CD4-positive, alpha-beta memory T cell (primary cell): ENCODE results near the gene LDLRAD2. TPM values are rescaled to one million over a fixed set of nuclear protein-coding genes. Genes with fewer than 3 reads are reported as not detected.
A peak's percentile ranks its signal among the peaks of the same experiment; 100 is the strongest.

Source experiments
- CTCF ChIA-PET: fragments of 350-600 bp; sonication (Branson Sonifier 250); formaldehyde crosslinking; loops from one replicate; lab custom pipeline; 2021; ENCODE audit warnings: inconsistent platforms; ENCODE audit not compliant: partially characterized antibody; lab: Charles Lee
- POLR2A ChIA-PET: fragments of 350-600 bp; sonication (Branson Sonifier 250); formaldehyde crosslinking; loops from one replicate; lab custom pipeline; 2021; ENCODE audit not compliant: partially characterized antibody; lab: Charles Lee
- DNase-seq, 5 donors: peaks; one replicate each; pipeline versions ENCODE4 v3.0.0 to v3.0.0-alpha.2; 2020 to 2022; ENCODE audit warnings: mixed read lengths in 1 of 5
- H3K27ac ChIP-seq: one replicate; pipeline ENCODE4 v1.7.0; 2013; ENCODE audit warnings: low read depth, low read length
- H3K27me3 ChIP-seq: 2 replicates; pipeline ENCODE4 v1.7.0; 2013; ENCODE audit warnings: mild to moderate bottlenecking, low read length, moderate library complexity; ENCODE audit not compliant: insufficient read depth
- H3K36me3 ChIP-seq: 2 replicates; pipeline ENCODE4 v1.7.0; 2013; ENCODE audit warnings: mild to moderate bottlenecking, low read length, moderate library complexity; ENCODE audit not compliant: insufficient read depth
- H3K4me1 ChIP-seq: 2 replicates; pipeline ENCODE4 v1.7.0; 2013; ENCODE audit warnings: mild to moderate bottlenecking, low read length, moderate library complexity; ENCODE audit not compliant: insufficient read depth
- H3K4me3 ChIP-seq, 2 donors: one replicate each; pipeline ENCODE4 v1.7.0; 2013; ENCODE audit warnings: low read length in 2 of 2, mild to moderate bottlenecking in 1 of 2
- H3K9me3 ChIP-seq, 2 donors: one replicate each; pipeline ENCODE4 v1.7.0; 2013; ENCODE audit warnings: low read length in 2 of 2, control low read depth in 1 of 2; ENCODE audit not compliant: control insufficient read depth in 1 of 2
- H3K27ac Mint-ChIP-seq, 7 donors: one replicate each; pipeline ENCODE4 v1.8.0; 2020 to 2021; ENCODE audit warnings: mixed read lengths in 7 of 7, mild to moderate bottlenecking in 6 of 7, inconsistent platforms in 3 of 7, moderate library complexity in 3 of 7
- H3K27me3 Mint-ChIP-seq, 2 donors: one replicate each; pipeline ENCODE4 v1.8.0; 2020 to 2021; ENCODE audit warnings: mixed read lengths in 2 of 2
- H3K36me3 Mint-ChIP-seq, 2 donors: one replicate each; pipeline ENCODE4 v1.8.0; 2020 to 2021; ENCODE audit warnings: mixed read lengths in 2 of 2, inconsistent platforms in 1 of 2, mild to moderate bottlenecking in 1 of 2
- H3K4me1 Mint-ChIP-seq, 4 donors: one replicate each; pipeline ENCODE4 v1.8.0; 2020 to 2021; ENCODE audit warnings: mixed read lengths in 4 of 4, mild to moderate bottlenecking in 1 of 4
- H3K4me3 Mint-ChIP-seq, 8 donors: one replicate each; pipeline ENCODE4 v1.8.0; 2020 to 2021; ENCODE audit warnings: mixed read lengths in 8 of 8, mild to moderate bottlenecking in 7 of 8, moderate library complexity in 6 of 8, inconsistent platforms in 3 of 8
- H3K9me3 Mint-ChIP-seq, 8 donors: one replicate each; pipeline ENCODE4 v1.8.0; 2020 to 2021; ENCODE audit warnings: mixed read lengths in 8 of 8, mild to moderate bottlenecking in 5 of 8, inconsistent platforms in 3 of 8, moderate library complexity in 1 of 8
- intact Hi-C: fragments of 100-400 bp; cut with micrococcal nuclease; formaldehyde crosslinking; loops from one replicate; pipeline ENCODE4 v1.15.1; 2023
- polyA plus RNA-seq, 2 donors: library from polyadenylated mRNA; unstranded; fragments of 300-500 nt; fragmentation: Illumina TruSeq; gene quantifications; one replicate each; pipeline ENCODE4 v1.2.3, GENCODE V29; 2021
- total RNA-seq, 2 experiments: library from RNA; stranded (reverse); gene quantifications; one replicate each; pipeline ENCODE4 v1.2.3, GENCODE V29; 2021

LDLRAD2 gene
- total and polyA plus RNA-seq, 4 experiments from 2014 or later = not detected

DNA sequence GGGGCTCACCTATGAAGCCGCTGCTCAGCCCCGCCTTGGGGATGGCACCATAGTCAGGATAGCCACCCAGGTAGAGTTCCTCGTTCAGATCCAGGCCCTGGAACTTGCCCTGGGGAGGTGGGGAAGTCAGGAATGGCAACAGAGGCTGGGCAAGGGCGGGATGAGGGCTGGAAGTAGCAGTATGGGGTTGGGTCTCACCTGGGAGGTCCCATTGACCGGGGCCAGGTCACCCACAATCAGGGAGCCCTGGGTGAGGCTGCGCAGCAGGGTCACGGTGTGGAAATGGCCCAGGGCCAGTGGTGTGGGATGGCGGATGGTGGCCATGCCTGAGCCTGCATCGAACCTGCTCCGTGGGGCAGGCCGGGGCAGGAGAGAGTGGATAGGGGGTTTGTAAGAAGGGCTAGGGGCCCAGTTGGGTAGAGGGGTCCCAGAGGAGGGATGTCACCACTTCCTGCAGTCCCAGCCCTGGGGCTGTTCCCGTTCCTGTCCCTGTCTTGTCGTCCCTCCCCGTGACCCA lies 19.4 kb downstream of the LDLRAD2 start:
- intact Hi-C loops = no loop called here
- H3K27ac Mint-ChIP-seq = no peak overlapping the region
- H3K4me1 Mint-ChIP-seq = no peaks in the 10 kb centered on the region
- H3K9me3 ChIP-seq = peaks cover 0 to 6% of the 10 kb centered on the region in 2 donors
- no peak overlapping the region for H3K4me3 ChIP-seq
- H3K9me3 Mint-ChIP-seq = peaks cover 0 to 20% (median 16%) of the 10 kb centered on the region in 8 donors
- no peak overlapping the region for H3K4me3 Mint-ChIP-seq
- POLR2A ChIA-PET = no interaction called here
- H3K36me3 Mint-ChIP-seq = peaks cover 2 to 22% of the 10 kb centered on the region in 2 donors
- no peaks in the 10 kb centered on the region for H3K27me3 ChIP-seq
- DNase-seq = no peak
- no peaks in the 10 kb centered on the region for H3K4me1 ChIP-seq
- H3K36me3 ChIP-seq = no peaks in the 10 kb centered on the region
- CTCF ChIA-PET = no interaction called here
- H3K27ac ChIP-seq = no peak overlapping the region
- H3K27me3 Mint-ChIP-seq = peaks cover 0 to 2% of the 10 kb centered on the region in 2 donors

DNA sequence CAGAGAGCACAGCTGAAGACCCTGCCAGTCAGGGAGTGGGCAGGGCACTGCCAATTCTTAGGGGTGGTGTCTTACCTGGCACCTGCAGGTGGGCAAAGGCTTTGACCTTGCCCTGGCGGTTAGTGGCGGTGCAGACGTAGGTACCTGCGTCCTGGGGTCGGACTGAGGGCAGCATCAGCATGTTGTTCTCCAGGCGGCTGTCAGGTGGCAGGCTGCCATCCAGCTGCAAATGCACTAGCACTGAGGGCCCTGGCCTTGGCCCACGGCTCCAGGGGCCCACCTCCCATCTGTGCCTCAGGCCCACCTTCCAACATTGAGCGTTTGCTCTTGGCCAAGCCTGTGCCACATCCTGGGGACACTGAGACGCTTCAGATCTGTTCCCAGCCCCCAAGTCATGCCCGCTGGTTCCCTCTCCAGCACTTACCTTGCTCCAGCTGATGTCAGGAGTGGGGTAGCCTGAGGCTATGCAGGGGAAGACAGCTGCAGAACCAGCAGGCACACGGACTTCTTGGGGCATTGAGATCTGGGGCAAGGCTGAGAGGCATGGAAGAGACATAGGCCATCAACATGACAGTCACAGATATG lies 21.4 kb downstream of the LDLRAD2 start:
- no peaks in the 10 kb centered on the region for H3K27me3 Mint-ChIP-seq
- intact Hi-C loops = no loop called here
- no peak overlapping the region for H3K4me3 Mint-ChIP-seq
- peaks cover 2 to 22% of the 10 kb centered on the region in 2 donors for H3K36me3 Mint-ChIP-seq
- no peak overlapping the region for H3K27ac ChIP-seq
- H3K4me1 ChIP-seq = no peaks in the 10 kb centered on the region
- DNase-seq = no peak
- ChIA-PET POLR2A (no interaction called here), CTCF (no interaction called here)
- no peaks in the 10 kb centered on the region for H3K27me3 ChIP-seq
- H3K4me1 Mint-ChIP-seq = no peaks in the 10 kb centered on the region
- H3K9me3 Mint-ChIP-seq = peaks cover 0 to 20% (median 16%) of the 10 kb centered on the region in 8 donors
- peaks cover 0 to 6% of the 10 kb centered on the region in 2 donors for H3K9me3 ChIP-seq
- no peaks in the 10 kb centered on the region for H3K36me3 ChIP-seq
- H3K27ac Mint-ChIP-seq = no peak overlapping the region
- H3K4me3 ChIP-seq = no peak overlapping the region

DNA sequence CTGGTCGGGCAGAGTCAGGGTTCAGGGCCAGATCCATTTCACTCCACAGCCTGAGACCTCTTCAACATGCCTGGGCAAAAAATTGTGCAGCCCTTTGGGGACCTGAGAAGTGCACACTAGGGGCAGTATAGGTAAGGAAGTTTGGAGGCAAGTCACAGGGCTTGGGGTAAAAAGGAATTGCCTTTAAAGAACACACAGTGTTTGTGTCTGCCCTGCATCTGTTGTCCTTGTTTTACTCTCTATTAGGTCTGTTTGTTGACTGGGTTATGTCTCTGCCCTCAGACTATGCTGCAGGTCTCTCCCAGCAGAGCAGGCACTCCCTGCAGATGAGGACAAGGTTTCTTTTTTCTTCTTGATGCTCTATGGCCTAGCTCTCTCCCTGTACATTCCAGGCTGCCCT lies 22.0 kb downstream of the LDLRAD2 start:
- CTCF ChIA-PET = no interaction called here

DNA sequence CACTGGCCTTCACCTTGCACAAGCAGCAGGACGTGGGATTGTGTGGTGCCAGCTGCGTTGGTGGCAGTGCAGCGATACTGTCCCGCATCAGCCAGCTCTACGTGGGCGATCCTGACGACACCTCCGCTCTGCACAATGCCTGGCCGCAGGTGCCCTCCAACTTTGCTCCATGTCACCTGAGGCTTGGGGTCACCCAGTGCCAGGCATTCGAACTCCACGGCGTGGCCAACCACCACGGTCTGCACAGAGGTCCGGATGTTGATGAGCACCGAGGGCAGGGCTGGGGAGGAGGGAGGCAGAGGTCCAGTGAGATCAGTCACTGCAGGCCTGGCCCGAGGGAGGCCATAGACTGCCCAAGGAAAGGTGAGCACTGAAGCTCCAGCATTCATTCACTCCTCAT lies 22.6 kb downstream of the LDLRAD2 start:
- Histone ChIP-seq H3K36me3 (no peaks in the 10 kb centered on the region), H3K9me3 (peaks cover 0 to 6% of the 10 kb centered on the region in 2 donors), H3K4me1 (no peaks in the 10 kb centered on the region), H3K27ac (no peak overlapping the region), H3K4me3 (no peak overlapping the region), H3K27me3 (no peaks in the 10 kb centered on the region)
- Mint-ChIP-seq H3K9me3 (peaks cover 0 to 20% (median 16%) of the 10 kb centered on the region in 8 donors), H3K27me3 (no peaks in the 10 kb centered on the region), H3K4me3 (no peak overlapping the region), H3K27ac (no peak overlapping the region), H3K36me3 (peaks cover 2 to 22% of the 10 kb centered on the region in 2 donors), H3K4me1 (no peaks in the 10 kb centered on the region)
- intact Hi-C loops = no loop called here
- ChIA-PET CTCF (no interaction called here), POLR2A (no interaction called here)
- DNase-seq = no peak

More for the DNA sequence above, 22.0 kb downstream of the LDLRAD2 start:
- Mint-ChIP-seq H3K27me3 (no peaks in the 10 kb centered on the region), H3K9me3 (peaks cover 0 to 20% (median 16%) of the 10 kb centered on the region in 8 donors), H3K4me3 (no peak overlapping the region), H3K27ac (peak overlapping the region in 1 of 7 donors; percentile 41), H3K4me1 (no peaks in the 10 kb centered on the region), H3K36me3 (peaks cover 2 to 22% of the 10 kb centered on the region in 2 donors)
- Histone ChIP-seq H3K4me3 (no peak overlapping the region), H3K36me3 (no peaks in the 10 kb centered on the region), H3K4me1 (no peaks in the 10 kb centered on the region), H3K9me3 (peaks cover 0 to 6% of the 10 kb centered on the region in 2 donors), H3K27ac (no peak overlapping the region), H3K27me3 (no peaks in the 10 kb centered on the region)
- no peak for DNase-seq
- intact Hi-C loops = no loop called here
- POLR2A ChIA-PET = no interaction called here

DNA sequence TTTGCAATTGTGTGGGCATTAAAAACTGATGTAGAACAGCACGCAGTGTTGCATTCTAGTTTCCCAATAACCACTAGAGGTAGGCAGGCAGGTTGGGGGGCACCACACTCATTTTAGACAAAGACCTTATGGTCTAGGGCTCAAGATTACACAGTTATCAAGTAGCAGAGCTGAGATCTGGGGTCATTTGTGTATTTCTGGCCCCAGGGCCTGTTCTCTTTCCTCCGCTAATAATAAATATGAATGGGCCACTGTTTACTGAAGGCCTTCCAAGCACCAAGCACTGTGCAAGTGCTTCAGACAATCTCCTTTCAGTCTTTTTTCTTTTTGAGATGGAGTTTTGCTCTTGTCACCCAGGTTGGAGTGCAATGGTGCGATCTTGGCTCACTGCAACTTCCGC lies 23.9 kb downstream of the LDLRAD2 start:
- H3K9me3 Mint-ChIP-seq = peaks cover 0 to 20% (median 16%) of the 10 kb centered on the region in 8 donors
- peaks cover 2 to 22% of the 10 kb centered on the region in 2 donors for H3K36me3 Mint-ChIP-seq
- intact Hi-C loops = no loop called here
- ChIA-PET POLR2A (no interaction called here), CTCF (no interaction called here)
- no peaks in the 10 kb centered on the region for H3K27me3 ChIP-seq
- no peak overlapping the region for H3K27ac Mint-ChIP-seq
- peaks cover 0 to 6% of the 10 kb centered on the region in 2 donors for H3K9me3 ChIP-seq
- no peak overlapping the region for H3K27ac ChIP-seq
- DNase-seq = no peak
- no peaks in the 10 kb centered on the region for H3K4me1 Mint-ChIP-seq
- H3K36me3 ChIP-seq = no peaks in the 10 kb centered on the region
- no peak overlapping the region for H3K4me3 Mint-ChIP-seq
- no peaks in the 10 kb centered on the region for H3K27me3 Mint-ChIP-seq
- no peak overlapping the region for H3K4me3 ChIP-seq
- H3K4me1 ChIP-seq = no peaks in the 10 kb centered on the region

DNA sequence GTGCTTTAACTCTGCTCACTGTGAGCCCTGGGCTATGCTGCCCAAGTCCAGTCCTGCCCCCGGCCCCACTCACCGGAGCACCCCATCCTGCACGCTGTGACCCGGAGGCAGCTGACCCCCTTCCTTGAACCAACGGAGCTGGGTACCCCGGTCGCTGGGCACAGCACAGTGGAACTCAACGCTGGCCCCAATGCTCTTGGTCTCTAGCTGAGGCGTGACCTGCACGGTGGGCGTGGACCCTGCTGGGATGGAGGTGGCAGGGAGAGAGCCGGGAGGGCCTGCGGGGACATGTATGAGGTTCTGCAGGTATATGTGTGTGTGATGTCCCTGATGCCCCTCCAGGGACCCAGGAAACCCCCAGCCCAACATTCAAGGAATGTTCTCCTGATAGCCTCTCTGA lies 24.7 kb downstream of the LDLRAD2 start:
- H3K4me1 ChIP-seq = no peaks in the 10 kb centered on the region
- no peaks in the 10 kb centered on the region for H3K27me3 Mint-ChIP-seq
- no peak overlapping the region for H3K27ac Mint-ChIP-seq
- no peaks in the 10 kb centered on the region for H3K4me1 Mint-ChIP-seq
- intact Hi-C loops = no loop called here
- ChIA-PET POLR2A (no interaction called here), CTCF (no interaction called here)
- H3K27ac ChIP-seq = no peak overlapping the region
- peaks cover 0 to 6% of the 10 kb centered on the region in 2 donors for H3K9me3 ChIP-seq
- no peaks in the 10 kb centered on the region for H3K27me3 ChIP-seq
- H3K36me3 Mint-ChIP-seq = peaks cover 2 to 22% of the 10 kb centered on the region in 2 donors
- H3K4me3 Mint-ChIP-seq = no peak overlapping the region
- peaks cover 0 to 20% (median 16%) of the 10 kb centered on the region in 8 donors for H3K9me3 Mint-ChIP-seq
- no peak overlapping the region for H3K4me3 ChIP-seq
- H3K36me3 ChIP-seq = no peaks in the 10 kb centered on the region
- no peak for DNase-seq

DNA sequence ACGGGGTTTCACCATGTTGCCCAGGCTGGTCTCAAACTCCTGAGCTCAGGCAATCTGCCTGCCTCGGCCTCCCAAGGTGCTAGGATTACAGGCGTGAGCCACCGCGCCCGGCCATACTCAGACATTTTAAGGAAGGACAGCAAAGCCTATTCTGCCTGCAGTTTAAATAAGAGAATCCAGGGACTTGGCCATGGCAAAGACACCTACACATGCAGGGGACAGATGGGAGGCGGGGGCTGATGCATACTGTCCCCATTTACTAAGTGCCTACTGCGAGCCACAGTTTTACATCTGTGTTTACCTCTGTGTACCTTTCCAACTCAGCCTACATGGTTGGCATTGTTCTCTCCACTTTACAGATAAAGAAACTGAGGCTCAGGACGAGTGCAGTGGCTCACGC lies 25.4 kb downstream of the LDLRAD2 start:
- no peaks in the 10 kb centered on the region for H3K4me1 ChIP-seq
- no peaks in the 10 kb centered on the region for H3K27me3 ChIP-seq
- ChIA-PET CTCF (no interaction called here), POLR2A (no interaction called here)
- Mint-ChIP-seq H3K4me3 (no peak overlapping the region), H3K27me3 (no peaks in the 10 kb centered on the region), H3K4me1 (no peaks in the 10 kb centered on the region), H3K27ac (no peak overlapping the region), H3K36me3 (peaks cover 2 to 22% of the 10 kb centered on the region in 2 donors), H3K9me3 (peaks cover 0 to 20% (median 16%) of the 10 kb centered on the region in 8 donors)
- DNase-seq = no peak
- no peaks in the 10 kb centered on the region for H3K36me3 ChIP-seq
- H3K9me3 ChIP-seq = peaks cover 0 to 6% of the 10 kb centered on the region in 2 donors
- no peak overlapping the region for H3K4me3 ChIP-seq
- intact Hi-C loops = no loop called here
- no peak overlapping the region for H3K27ac ChIP-seq
